OCI-LY1 (cell line): Measurements from ENCODE around the gene CPA2.

Source experiments
- EZH2 ChIP-seq: fragments of 200-600 bp; sonication (generic), shearing (Covaris generic); IDR thresholded peaks from 2 replicates; pipeline ENCODE4 v1.8.0; 2017; ENCODE audit warnings: borderline replicate concordance, mixed run types, mild to moderate bottlenecking, antibody characterized with exemption, low read length, moderate library complexity, mixed read lengths
- TF ChIP-seq, protein P1 (sequence below): fragments of 200-600 bp; sonication (generic), shearing (Covaris generic); IDR thresholded peaks from 2 replicates; pipeline ENCODE4 v1.5.1; 2017; ENCODE audit warnings: mild to moderate bottlenecking, antibody characterized with exemption, low read length, moderate library complexity, mixed read lengths

DNA sequence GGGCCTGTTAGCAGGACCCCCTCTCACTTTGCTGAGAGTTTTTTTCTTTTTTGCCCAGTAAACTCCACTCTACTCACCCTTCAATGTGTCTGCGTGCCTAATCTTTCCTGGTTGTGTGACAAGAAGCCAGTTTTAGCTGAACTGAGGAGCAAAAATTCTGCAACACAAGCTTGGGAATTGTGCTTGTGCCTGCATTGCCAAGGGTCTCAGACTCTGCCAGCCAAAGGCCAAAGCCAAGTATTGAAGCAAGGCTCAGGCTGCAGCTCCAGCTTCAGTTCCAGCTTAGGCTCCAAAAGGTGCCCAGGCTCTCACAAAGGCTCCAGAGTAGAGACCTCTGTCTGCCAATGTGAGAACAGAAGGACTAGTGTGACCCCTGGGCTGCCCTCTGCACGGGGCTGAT lies 4.2 kb upstream of the CPA2 start:
- TF ChIP-seq, protein P1, sequence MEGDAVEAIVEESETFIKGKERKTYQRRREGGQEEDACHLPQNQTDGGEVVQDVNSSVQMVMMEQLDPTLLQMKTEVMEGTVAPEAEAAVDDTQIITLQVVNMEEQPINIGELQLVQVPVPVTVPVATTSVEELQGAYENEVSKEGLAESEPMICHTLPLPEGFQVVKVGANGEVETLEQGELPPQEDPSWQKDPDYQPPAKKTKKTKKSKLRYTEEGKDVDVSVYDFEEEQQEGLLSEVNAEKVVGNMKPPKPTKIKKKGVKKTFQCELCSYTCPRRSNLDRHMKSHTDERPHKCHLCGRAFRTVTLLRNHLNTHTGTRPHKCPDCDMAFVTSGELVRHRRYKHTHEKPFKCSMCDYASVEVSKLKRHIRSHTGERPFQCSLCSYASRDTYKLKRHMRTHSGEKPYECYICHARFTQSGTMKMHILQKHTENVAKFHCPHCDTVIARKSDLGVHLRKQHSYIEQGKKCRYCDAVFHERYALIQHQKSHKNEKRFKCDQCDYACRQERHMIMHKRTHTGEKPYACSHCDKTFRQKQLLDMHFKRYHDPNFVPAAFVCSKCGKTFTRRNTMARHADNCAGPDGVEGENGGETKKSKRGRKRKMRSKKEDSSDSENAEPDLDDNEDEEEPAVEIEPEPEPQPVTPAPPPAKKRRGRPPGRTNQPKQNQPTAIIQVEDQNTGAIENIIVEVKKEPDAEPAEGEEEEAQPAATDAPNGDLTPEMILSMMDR, result no peak
- no peak for TF ChIP-seq EZH2
